Uterus (tissue), 2 donors: ENCODE measurements around the gene SLC25A28.

Source experiments
- POLR2A ChIP-seq, 2 donors: fragments of 450-650 bp; IDR thresholded peaks; one replicate each; pipeline ENCODE4 v1.6.1; 2016; ENCODE audit warnings: antibody characterized with exemption in 2 of 2, mild to moderate bottlenecking in 1 of 2, moderate library complexity in 1 of 2
- TF ChIP-seq, protein P1 (sequence below), 4 experiments: fragments of 200-600 bp in 2 of 4; fragments of 450-650 bp in 2 of 4; sonication (generic) in 2 of 4; IDR thresholded peaks; one replicate each; pipeline ENCODE4 v1.5.1; 2016 to 2019; ENCODE audit warnings: antibody characterized with exemption in 4 of 4, mild to moderate bottlenecking in 2 of 4, moderate library complexity in 1 of 4

DNA sequence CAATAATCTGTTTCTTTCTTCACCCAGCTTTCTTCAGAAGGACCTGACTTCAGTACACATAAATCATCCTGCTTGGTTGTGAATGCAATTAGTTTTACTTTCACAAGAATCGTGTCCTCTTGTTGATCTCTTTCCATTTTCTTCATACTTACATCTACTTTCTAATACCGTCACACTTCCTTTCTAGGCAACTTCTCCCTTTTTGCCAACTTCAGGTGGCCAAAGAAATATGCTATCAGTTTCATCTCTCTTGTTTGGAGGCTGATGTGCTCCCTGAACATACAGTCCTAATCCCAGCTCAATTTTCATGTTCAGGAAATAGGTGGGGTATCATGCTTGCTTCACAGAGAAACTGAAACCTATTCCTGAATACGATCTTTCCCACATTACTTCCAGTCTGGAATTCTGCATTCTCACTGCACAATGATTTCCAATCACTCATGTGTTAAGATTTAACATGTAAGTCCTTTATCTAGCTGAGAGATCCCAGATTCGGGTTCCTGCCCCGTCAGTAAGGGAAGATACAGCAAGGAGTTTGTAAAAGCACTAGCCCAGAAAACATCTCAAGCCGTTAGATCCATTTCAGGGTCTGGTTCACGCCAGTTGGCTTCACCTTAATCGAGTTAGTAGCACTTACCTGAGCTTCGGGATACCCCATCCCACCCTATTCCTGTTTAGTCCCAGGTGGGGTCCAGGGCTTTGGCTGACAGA lies 994 bp downstream of the SLC25A28 start:
- no peak for TF ChIP-seq POLR2A (IDR thresholded peaks at IDR 0.05)
- TF ChIP-seq, protein P1, sequence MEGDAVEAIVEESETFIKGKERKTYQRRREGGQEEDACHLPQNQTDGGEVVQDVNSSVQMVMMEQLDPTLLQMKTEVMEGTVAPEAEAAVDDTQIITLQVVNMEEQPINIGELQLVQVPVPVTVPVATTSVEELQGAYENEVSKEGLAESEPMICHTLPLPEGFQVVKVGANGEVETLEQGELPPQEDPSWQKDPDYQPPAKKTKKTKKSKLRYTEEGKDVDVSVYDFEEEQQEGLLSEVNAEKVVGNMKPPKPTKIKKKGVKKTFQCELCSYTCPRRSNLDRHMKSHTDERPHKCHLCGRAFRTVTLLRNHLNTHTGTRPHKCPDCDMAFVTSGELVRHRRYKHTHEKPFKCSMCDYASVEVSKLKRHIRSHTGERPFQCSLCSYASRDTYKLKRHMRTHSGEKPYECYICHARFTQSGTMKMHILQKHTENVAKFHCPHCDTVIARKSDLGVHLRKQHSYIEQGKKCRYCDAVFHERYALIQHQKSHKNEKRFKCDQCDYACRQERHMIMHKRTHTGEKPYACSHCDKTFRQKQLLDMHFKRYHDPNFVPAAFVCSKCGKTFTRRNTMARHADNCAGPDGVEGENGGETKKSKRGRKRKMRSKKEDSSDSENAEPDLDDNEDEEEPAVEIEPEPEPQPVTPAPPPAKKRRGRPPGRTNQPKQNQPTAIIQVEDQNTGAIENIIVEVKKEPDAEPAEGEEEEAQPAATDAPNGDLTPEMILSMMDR (IDR thresholded peaks at IDR 0.05) = no peak
